Measurements from ENCODE around the gene CNBD2. TPM values are rescaled to one million over a fixed set of nuclear protein-coding genes. Genes with fewer than 3 reads are reported as not detected.

The CNBD2 gene
- total RNA-seq, 1 experiment from 2014 or later, result 3.1 TPM

GRCh38 chr20:36010825-36011224 lies 42.4 kb downstream of the CNBD2 start:
- CTCF ChIA-PET, result interaction anchor here (0.6 kb wide), 1 partner anchor 18 kb away, joined by 8 read pairs; no protein-coding TSS in a partner anchor
- Histone ChIP-seq H3K9me3 (ENCODE audit: low read depth, low read length, poor library complexity, severe bottlenecking) (no peaks in the 10 kb centered on the region), H3K4me3 (ENCODE audit: low read depth, low read length, poor library complexity, severe bottlenecking) (no peak overlapping the region), H3K36me3 (ENCODE audit: insufficient read depth, low read length, poor library complexity, severe bottlenecking) (no peaks in the 10 kb centered on the region), H3K27ac (ENCODE audit: low read depth, low read length, poor library complexity, severe bottlenecking) (no peak overlapping the region), H3K4me1 (ENCODE audit: insufficient read depth, low read length, poor library complexity, severe bottlenecking) (no peaks in the 10 kb centered on the region), H3K27me3 (replicated peaks; ENCODE audit: insufficient read depth, low read depth, low read length, poor library complexity) (no peaks in the 10 kb centered on the region)
- DNase-seq (ENCODE audit: low spot score), result no peak
- POLR2A ChIA-PET (ENCODE audit: low non-redundant PET), result no interaction called here
- TF ChIP-seq EZH2 (IDR thresholded peaks at IDR 0.05; ENCODE audit: borderline replicate concordance, low read depth, low read length, poor library complexity, severe bottlenecking) (no peak), CTCF (conservative IDR thresholded peaks at IDR 0.05; ENCODE audit: low read depth, low read length) (no peak)
- BruUV-seq (replicated peaks), result no TSS peak
- intact Hi-C loops (cut with micrococcal nuclease; ENCODE audit: unreplicated experiment), result no loop called here

GRCh38 chr20:36015806-36016403 lies 47.5 kb downstream of the CNBD2 start:
- no peak overlapping the region for H3K27ac ChIP-seq (ENCODE audit: low read depth, low read length, poor library complexity, severe bottlenecking)
- H3K4me1 ChIP-seq (ENCODE audit: insufficient read depth, low read length, poor library complexity, severe bottlenecking), result no peaks in the 10 kb centered on the region
- TF ChIP-seq EZH2 (IDR thresholded peaks at IDR 0.05; ENCODE audit: borderline replicate concordance, low read depth, low read length, poor library complexity, severe bottlenecking) (no peak), CTCF (conservative IDR thresholded peaks at IDR 0.05; ENCODE audit: low read depth, low read length) (no peak)
- CTCF ChIA-PET, result no interaction called here
- no peaks in the 10 kb centered on the region for H3K9me3 ChIP-seq (ENCODE audit: low read depth, low read length, poor library complexity, severe bottlenecking)
- no peaks in the 10 kb centered on the region for H3K27me3 ChIP-seq (replicated peaks; ENCODE audit: insufficient read depth, low read depth, low read length, poor library complexity)
- intact Hi-C loops (cut with micrococcal nuclease; ENCODE audit: unreplicated experiment), result no loop called here
- no peak for DNase-seq (ENCODE audit: low spot score)
- H3K4me3 ChIP-seq (ENCODE audit: low read depth, low read length, poor library complexity, severe bottlenecking), result no peak overlapping the region
- no TSS peak for BruUV-seq (replicated peaks)
- no peaks in the 10 kb centered on the region for H3K36me3 ChIP-seq (ENCODE audit: insufficient read depth, low read length, poor library complexity, severe bottlenecking)
- POLR2A ChIA-PET (ENCODE audit: low non-redundant PET), result no interaction called here

- intact Hi-C loops (cut with micrococcal nuclease; ENCODE audit: unreplicated experiment), result no loop called here
- TF ChIP-seq CTCF (conservative IDR thresholded peaks at IDR 0.05; ENCODE audit: low read depth, low read length), result no peak
- TF ChIP-seq EZH2 (IDR thresholded peaks at IDR 0.05; ENCODE audit: borderline replicate concordance, low read depth, low read length, poor library complexity, severe bottlenecking), result no peak
- no peaks in the 10 kb centered on the region for H3K27me3 ChIP-seq (replicated peaks; ENCODE audit: insufficient read depth, low read depth, low read length, poor library complexity)
- H3K9me3 ChIP-seq (ENCODE audit: low read depth, low read length, poor library complexity, severe bottlenecking), result no peaks in the 10 kb centered on the region
- POLR2A ChIA-PET (ENCODE audit: low non-redundant PET), result no interaction called here
- no TSS peak for BruUV-seq (replicated peaks)
- CTCF ChIA-PET, result interaction anchor here (1.4 kb wide), 1 partner anchor 25 kb away, joined by 5 read pairs; no protein-coding TSS in a partner anchor
- no peaks in the 10 kb centered on the region for H3K4me1 ChIP-seq (ENCODE audit: insufficient read depth, low read length, poor library complexity, severe bottlenecking)
- no peaks in the 10 kb centered on the region for H3K36me3 ChIP-seq (ENCODE audit: insufficient read depth, low read length, poor library complexity, severe bottlenecking)
- H3K27ac ChIP-seq (ENCODE audit: low read depth, low read length, poor library complexity, severe bottlenecking), result no peak overlapping the region
- DNase-seq (ENCODE audit: low spot score), result peak; percentile 19
- no peak overlapping the region for H3K4me3 ChIP-seq (ENCODE audit: low read depth, low read length, poor library complexity, severe bottlenecking)
Measured at GRCh38 chr20:36017048-36017951, 48.9 kb downstream of the CNBD2 start.

Measured in A673 (cell line).